Stimulated activated naive B cell treated with anti-CD40 and anti-IgM and Interleukin-4, amounts not matched to agents 10 μg/mL and 1 μg/mL and 100 μg/mL, for 72 hours (primary cell): ENCODE measurements around the gene LMTK2.

ENCODE experiments used
- ATAC-seq, 2 donors: fragments of 150-1000 bp; cut with Tn5 transposase; replicated peaks; 2 replicates each; pipeline ENCODE4 v1.10.0; 2021; ENCODE audit warnings: moderate library complexity in 1 of 2
- DNase-seq: peaks from one replicate; pipeline ENCODE4 v3.0.0; 2021
- H3K27ac Mint-ChIP-seq: one replicate; pipeline ENCODE4 v1.8.0; 2022; ENCODE audit warnings: mild to moderate bottlenecking, mixed read lengths
- H3K27me3 Mint-ChIP-seq, 2 donors: one replicate each; pipeline ENCODE4 v1.8.0; 2022; ENCODE audit warnings: mixed read lengths in 2 of 2
- H3K36me3 Mint-ChIP-seq, 2 donors: one replicate each; pipeline ENCODE4 v1.8.0; 2022; ENCODE audit warnings: mixed read lengths in 2 of 2, mild to moderate bottlenecking in 1 of 2
- H3K4me1 Mint-ChIP-seq, 2 donors: one replicate each; pipeline ENCODE4 v1.8.0; 2022; ENCODE audit warnings: mixed read lengths in 2 of 2, mild to moderate bottlenecking in 1 of 2
- H3K4me3 Mint-ChIP-seq, 2 donors: one replicate each; pipeline ENCODE4 v1.8.0; 2022; ENCODE audit warnings: mild to moderate bottlenecking in 2 of 2, mixed read lengths in 2 of 2, moderate library complexity in 1 of 2
- H3K9me3 Mint-ChIP-seq, 2 donors: one replicate each; pipeline ENCODE4 v1.8.0; 2022; ENCODE audit warnings: mixed read lengths in 2 of 2, mild to moderate bottlenecking in 1 of 2

Gene LMTK2

DNA sequence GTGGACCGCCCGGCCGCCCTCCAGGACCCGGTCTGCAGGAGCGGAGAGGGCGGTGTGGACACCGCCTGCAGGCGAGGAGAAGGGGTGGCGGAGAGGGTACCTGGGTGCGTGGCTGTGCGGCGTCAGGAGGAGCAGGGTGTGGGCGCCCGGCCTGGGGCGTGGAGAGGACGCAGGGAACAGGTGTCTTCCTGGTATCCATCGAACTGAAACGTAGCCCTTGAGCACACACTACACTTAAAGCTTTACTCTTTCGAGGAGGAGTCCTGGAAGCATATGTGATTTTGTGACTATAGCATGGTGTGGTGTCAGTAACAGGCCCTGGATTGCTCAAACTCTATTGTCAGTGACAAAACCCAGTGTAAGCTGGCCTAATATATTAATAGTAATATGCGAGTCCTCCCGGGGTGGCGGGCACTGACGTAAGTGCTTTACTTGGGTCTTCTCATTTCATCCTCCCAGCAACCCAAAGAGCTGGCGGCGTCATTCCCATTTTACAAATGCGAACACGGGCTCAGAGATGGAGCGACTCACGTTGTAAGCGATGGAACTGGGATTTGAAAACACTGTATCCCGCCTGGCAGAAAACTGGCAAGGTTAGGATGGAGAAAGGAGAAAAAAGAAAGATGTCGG is 145.9 kb downstream of the LMTK2 start:
- Mint-ChIP-seq H3K27me3 (no peaks in the 10 kb centered on the region), H3K36me3 (peaks cover 7 to 32% of the 10 kb centered on the region in 2 donors), H3K4me3 (peak overlapping the region; percentile 94 to 100), H3K27ac (peak overlapping the region; percentile 96), H3K9me3 (no peaks in the 10 kb centered on the region), H3K4me1 (peaks cover 26 to 40% of the 10 kb centered on the region in 2 donors)
- ATAC-seq = peak; percentile 55 to 56
- DNase-seq = no peak

DNA sequence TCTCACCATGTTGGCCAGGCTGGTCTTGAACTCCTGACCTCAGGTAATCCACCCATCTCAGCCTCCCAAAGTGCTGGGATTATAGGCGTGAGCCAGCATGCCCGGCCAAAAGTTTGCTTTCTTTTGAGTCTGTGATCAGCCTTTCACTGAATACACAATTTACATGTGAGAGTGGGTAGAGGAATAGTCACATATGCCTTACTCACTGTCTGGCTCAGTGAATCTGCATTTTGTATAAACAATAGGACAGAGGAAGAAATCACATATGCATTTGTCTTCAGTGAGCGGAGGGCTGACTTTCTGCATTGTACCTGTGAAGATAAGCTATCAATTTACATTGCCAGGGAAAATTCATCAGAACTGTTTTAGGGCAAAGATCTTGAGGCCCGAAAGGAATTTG is 147.9 kb downstream of the LMTK2 start:
- Mint-ChIP-seq H3K4me1 (peaks cover 19 to 33% of the 10 kb centered on the region in 2 donors), H3K27me3 (no peaks in the 10 kb centered on the region), H3K4me3 (no peak overlapping the region), H3K27ac (no peak overlapping the region), H3K36me3 (peaks cover 7 to 34% of the 10 kb centered on the region in 2 donors), H3K9me3 (no peaks in the 10 kb centered on the region)
- ATAC-seq (no peak), DNase-seq (no peak)

DNA sequence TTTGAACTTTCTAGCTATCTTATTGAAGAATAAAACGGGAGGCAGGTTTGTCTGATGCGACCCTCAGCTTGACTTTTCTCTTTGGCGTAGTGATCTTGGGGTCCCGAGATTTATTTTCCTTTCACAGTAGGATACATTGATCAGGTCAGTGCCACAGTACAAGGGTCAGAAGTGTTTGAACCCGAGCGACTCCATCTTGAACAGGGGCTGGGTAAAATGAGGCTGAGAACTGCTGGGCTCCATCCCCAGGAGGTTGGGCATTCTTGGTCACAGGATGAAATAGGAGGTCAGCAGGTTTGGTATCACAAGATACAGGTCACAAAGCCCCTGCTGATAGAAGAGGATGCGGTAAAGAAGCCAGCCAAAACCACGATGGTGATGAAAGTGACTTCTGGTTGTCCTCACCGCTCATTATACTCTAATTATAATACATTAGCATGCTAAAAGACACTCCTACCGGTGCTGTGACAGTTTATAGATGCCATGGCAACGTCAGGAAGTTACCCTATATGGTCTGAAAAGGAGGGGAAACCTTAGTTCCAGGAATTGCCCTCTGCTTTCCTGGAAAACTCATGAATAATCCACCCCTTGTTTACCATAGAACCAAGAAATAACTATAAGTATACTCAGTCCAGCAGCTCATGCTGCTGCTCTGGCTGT is 148.4 kb downstream of the LMTK2 start:
- peaks cover 19 to 29% of the 10 kb centered on the region in 2 donors for H3K4me1 Mint-ChIP-seq
- no peak overlapping the region for H3K27ac Mint-ChIP-seq
- H3K36me3 Mint-ChIP-seq = peaks cover 7 to 36% of the 10 kb centered on the region in 2 donors
- H3K27me3 Mint-ChIP-seq = no peaks in the 10 kb centered on the region
- no peak overlapping the region for H3K4me3 Mint-ChIP-seq
- DNase-seq (no peak), ATAC-seq (no peak)
- H3K9me3 Mint-ChIP-seq = no peaks in the 10 kb centered on the region

DNA sequence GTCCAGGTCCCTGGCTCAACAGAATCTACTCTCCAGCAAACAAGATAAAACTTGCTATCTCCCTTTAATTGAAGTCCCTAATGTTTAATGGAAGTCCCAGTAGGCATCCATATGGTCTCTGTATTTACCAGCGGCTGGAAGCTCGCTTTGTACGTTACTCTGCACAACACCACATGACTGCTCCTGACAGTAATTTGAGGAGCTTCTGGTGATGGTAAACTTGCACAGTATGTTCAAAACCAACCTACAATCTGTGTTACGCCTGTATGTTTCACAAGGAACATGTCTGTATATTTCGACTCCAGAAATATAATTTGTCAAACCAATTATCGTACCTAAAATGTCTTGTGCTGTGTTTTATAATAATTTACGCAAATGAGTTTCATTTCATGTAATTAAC is 149.8 kb downstream of the LMTK2 start:
- Mint-ChIP-seq H3K4me1 (peaks cover 9 to 20% of the 10 kb centered on the region in 2 donors), H3K27me3 (no peaks in the 10 kb centered on the region), H3K36me3 (peaks cover 17 to 48% of the 10 kb centered on the region in 2 donors), H3K27ac (no peak overlapping the region), H3K4me3 (no peak overlapping the region), H3K9me3 (peaks cover 0 to 2% of the 10 kb centered on the region in 2 donors)
- no peak for ATAC-seq
- no peak for DNase-seq

DNA sequence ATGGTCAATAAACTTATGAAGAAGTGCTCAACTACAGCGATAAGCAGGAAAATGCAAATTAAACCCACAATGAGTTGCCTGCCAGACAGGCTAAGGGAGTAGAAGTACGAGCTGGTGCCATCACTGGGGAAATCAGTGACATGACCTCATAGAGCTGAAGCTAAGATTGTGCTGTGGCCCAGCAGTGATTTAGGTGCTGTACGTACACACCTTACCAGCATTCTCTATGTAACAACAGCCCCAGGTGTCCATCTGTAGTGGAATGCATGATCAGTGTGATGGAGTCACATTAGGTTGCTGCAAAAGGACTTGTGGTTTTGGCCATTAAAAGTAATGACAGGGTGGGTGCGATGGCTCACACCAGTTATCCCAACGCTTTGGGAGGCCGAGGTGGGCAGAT is 151.0 kb downstream of the LMTK2 start:
- ATAC-seq (no peak), DNase-seq (no peak)
- H3K27ac Mint-ChIP-seq = no peak overlapping the region
- H3K4me3 Mint-ChIP-seq = no peak overlapping the region
- H3K4me1 Mint-ChIP-seq = peaks cover 5 to 11% of the 10 kb centered on the region in 2 donors
- peaks cover 0 to 3% of the 10 kb centered on the region in 2 donors for H3K9me3 Mint-ChIP-seq
- H3K27me3 Mint-ChIP-seq = no peaks in the 10 kb centered on the region
- H3K36me3 Mint-ChIP-seq = peaks cover 29 to 55% of the 10 kb centered on the region in 2 donors
